ENCODE data around the gene MBD3L2B.
"Not testable (repeated sequence)": the region's sequence is repeated elsewhere in the genome, so short reads cannot be mapped to it uniquely, and the experiment has no call there.

The MBD3L2B gene
- total RNA-seq = 0 reads per million in 2 donors

GRCh38 chr19:7021331-7021730 lies at the start of gene MBD3L2B:
TSS of gene MBD3L2B (minus strand) at chr19:7021431. CDS start at chr19:7021397, 34 bp downstream.
- DNase-seq = not testable (repeated sequence)

GRCh38 chr19:7069904-7070226 lies 48.6 kb upstream of the MBD3L2B start:
- no peak for DNase-seq

- DNase-seq = peak; percentile 99
Measured at GRCh38 chr19:7069042-7069903, 48.0 kb upstream of the MBD3L2B start, which contains the start of gene ZNF557. TSS of gene ZNF557 (plus strand) at chr19:7069703. CDS start at chr19:7075075, 5,372 bp downstream.

GRCh38 chr19:7068599-7068998 lies 47.4 kb upstream of the MBD3L2B start:
- no peak for DNase-seq

GRCh38 chr19:7067716-7068115 lies 46.5 kb upstream of the MBD3L2B start:
- no peak for DNase-seq

GRCh38 chr19:7067122-7067521 lies 45.9 kb upstream of the MBD3L2B start:
- DNase-seq = not testable (repeated sequence)

- no peak for DNase-seq
Measured at GRCh38 chr19:7063764-7064418, 42.7 kb upstream of the MBD3L2B start.

- DNase-seq = no peak
Measured at GRCh38 chr19:7063339-7063738, 42.1 kb upstream of the MBD3L2B start.

GRCh38 chr19:7059977-7060376 lies 38.7 kb upstream of the MBD3L2B start:
- not testable (repeated sequence) for DNase-seq

GRCh38 chr19:7058576-7058975 lies 37.3 kb upstream of the MBD3L2B start, which contains the start of gene MBD3L3:
TSS of gene MBD3L3 (minus strand) at chr19:7058676. CDS start at chr19:7058605, 71 bp downstream.
- DNase-seq = not testable (repeated sequence)

- DNase-seq = not testable (repeated sequence)
Measured at GRCh38 chr19:7056371-7056770, 35.1 kb upstream of the MBD3L2B start.

- DNase-seq = not testable (repeated sequence)
Measured at GRCh38 chr19:7055679-7056078, 34.4 kb upstream of the MBD3L2B start.

- DNase-seq = not testable (repeated sequence)
Measured at GRCh38 chr19:7054635-7055368, 33.6 kb upstream of the MBD3L2B start.

GRCh38 chr19:7052896-7053295 lies 31.7 kb upstream of the MBD3L2B start:
- not testable (repeated sequence) for DNase-seq

GRCh38 chr19:7051421-7051820 lies 30.2 kb upstream of the MBD3L2B start:
- DNase-seq = not testable (repeated sequence)

GRCh38 chr19:7049021-7049420 lies 27.8 kb upstream of the MBD3L2B start, which contains the start of gene MBD3L2:
TSS of gene MBD3L2 (plus strand) at chr19:7049321. CDS start at chr19:7049374, 53 bp downstream.
- not testable (repeated sequence) for DNase-seq

GRCh38 chr19:7041563-7041962 lies 20.3 kb upstream of the MBD3L2B start:
- DNase-seq = not testable (repeated sequence)

GRCh38 chr19:7040079-7040478 lies 18.8 kb upstream of the MBD3L2B start, which contains the start of gene MBD3L4:
TSS of gene MBD3L4 (minus strand) at chr19:7040179. CDS start at chr19:7040144, 35 bp downstream.
- not testable (repeated sequence) for DNase-seq

GRCh38 chr19:7030278-7030677 lies 9.0 kb upstream of the MBD3L2B start, which contains the start of gene MBD3L5:
TSS of gene MBD3L5 (plus strand) at chr19:7030578. CDS start at chr19:7030612, 34 bp downstream.
- not testable (repeated sequence) for DNase-seq

GRCh38 chr19:7028790-7029189 lies 7.6 kb upstream of the MBD3L2B start:
- DNase-seq = not testable (repeated sequence)

GRCh38 chr19:7018828-7019227 lies 2.4 kb downstream of the MBD3L2B start:
- no peak for DNase-seq

- no peak for DNase-seq
Measured at GRCh38 chr19:7013678-7014077, 7.6 kb downstream of the MBD3L2B start.

Measured in T-helper 9 cell (primary cell).